A673 (cell line): ENCODE results near the gene FAHD1. TPM values are rescaled to one million over a fixed set of nuclear protein-coding genes. Genes with fewer than 3 reads are reported as not detected.
"Not testable (repeated sequence)": the region's sequence is repeated elsewhere in the genome, so short reads cannot be mapped to it uniquely, and the experiment has no call there.

Source experiments
- BruUV-seq: library from RNA; stranded (reverse); fragments of 400-500 nt; replicated peaks from 2 replicates; lab custom pipeline; 2021; lab: Mats Ljungman, UMichigan
- CTCF ChIA-PET: fragments of 300-600 bp; sonication (Branson Sonifier 250); formaldehyde crosslinking; loops from one replicate; lab custom pipeline; 2022; ENCODE audit warnings: antibody characterized with exemption; lab: Charles Lee
- POLR2A ChIA-PET: fragments of 300-600 bp; sonication (Branson Sonifier 250); formaldehyde crosslinking; loops from one replicate; lab custom pipeline; 2022; ENCODE audit warnings: antibody characterized with exemption; ENCODE audit not compliant: low non-redundant PET; lab: Charles Lee
- DNase-seq: peaks from one replicate; pipeline ENCODE4 v3.0.0-alpha.2; 2015; ENCODE audit warnings: low spot score
- H3K27ac ChIP-seq: fragments of 200-600 bp; sonication (generic); 2 replicates; pipeline ENCODE4 v1.5.1; 2016; ENCODE audit warnings: mixed run types, low read depth, mild to moderate bottlenecking, mixed read lengths, antibody characterized with exemption, low read length; ENCODE audit not compliant: poor library complexity, severe bottlenecking
- H3K27me3 ChIP-seq: fragments of 200-600 bp; sonication (generic); replicated peaks from 2 replicates; pipeline ENCODE4 v1.6.1; 2017; ENCODE audit warnings: mixed run types, low read depth, mild to moderate bottlenecking, mixed read lengths, antibody characterized with exemption, low read length; ENCODE audit not compliant: insufficient read depth, poor library complexity
- H3K36me3 ChIP-seq: fragments of 200-600 bp; sonication (generic); 2 replicates; pipeline ENCODE4 v1.6.1; 2016; ENCODE audit warnings: mixed run types, mild to moderate bottlenecking, mixed read lengths, antibody characterized with exemption, low read length; ENCODE audit not compliant: insufficient read depth, poor library complexity, severe bottlenecking
- H3K4me1 ChIP-seq: fragments of 200-600 bp; sonication (generic); 2 replicates; pipeline ENCODE4 v1.6.1; 2017; ENCODE audit warnings: mixed run types, mild to moderate bottlenecking, mixed read lengths, antibody characterized with exemption, low read length; ENCODE audit not compliant: insufficient read depth, poor library complexity, severe bottlenecking
- H3K4me3 ChIP-seq: fragments of 200-600 bp; sonication (generic); 2 replicates; pipeline ENCODE4 v1.5.1; 2016; ENCODE audit warnings: low read depth, mixed run types, mild to moderate bottlenecking, mixed read lengths, low read length; ENCODE audit not compliant: poor library complexity, severe bottlenecking
- H3K9me3 ChIP-seq: fragments of 200-600 bp; sonication (generic); 2 replicates; pipeline ENCODE4 v1.6.1; 2016; ENCODE audit warnings: mixed run types, low read depth, mild to moderate bottlenecking, mixed read lengths, antibody characterized with exemption, low read length; ENCODE audit not compliant: poor library complexity, severe bottlenecking
- CTCF ChIP-seq: fragments of 300-800, 200-600 bp; sonication (generic); conservative IDR thresholded peaks from 2 replicates; pipeline ENCODE4 v1.5.1; 2017; ENCODE audit warnings: low read depth, mild to moderate bottlenecking, antibody characterized with exemption, low read length, moderate library complexity, mixed read lengths
- EZH2 ChIP-seq: fragments of 200-600 bp; sonication (generic); IDR thresholded peaks from 2 replicates; pipeline ENCODE4 v1.6.1; 2017; ENCODE audit warnings: borderline replicate concordance, low read depth, mild to moderate bottlenecking, mixed read lengths, antibody characterized with exemption, low read length; ENCODE audit not compliant: poor library complexity, severe bottlenecking
- intact Hi-C: fragments of 100-400 bp; cut with micrococcal nuclease; formaldehyde crosslinking; loops from one replicate; pipeline ENCODE4 v1.10.0; 2022; ENCODE audit not compliant: unreplicated experiment
- total RNA-seq: library from RNA; stranded (reverse); gene quantifications from 2 replicates; pipeline ENCODE4 v1.2.3, GENCODE V29; 2021

The FAHD1 gene
- total RNA-seq, 1 experiment from 2014 or later: 19.9 TPM

DNA sequence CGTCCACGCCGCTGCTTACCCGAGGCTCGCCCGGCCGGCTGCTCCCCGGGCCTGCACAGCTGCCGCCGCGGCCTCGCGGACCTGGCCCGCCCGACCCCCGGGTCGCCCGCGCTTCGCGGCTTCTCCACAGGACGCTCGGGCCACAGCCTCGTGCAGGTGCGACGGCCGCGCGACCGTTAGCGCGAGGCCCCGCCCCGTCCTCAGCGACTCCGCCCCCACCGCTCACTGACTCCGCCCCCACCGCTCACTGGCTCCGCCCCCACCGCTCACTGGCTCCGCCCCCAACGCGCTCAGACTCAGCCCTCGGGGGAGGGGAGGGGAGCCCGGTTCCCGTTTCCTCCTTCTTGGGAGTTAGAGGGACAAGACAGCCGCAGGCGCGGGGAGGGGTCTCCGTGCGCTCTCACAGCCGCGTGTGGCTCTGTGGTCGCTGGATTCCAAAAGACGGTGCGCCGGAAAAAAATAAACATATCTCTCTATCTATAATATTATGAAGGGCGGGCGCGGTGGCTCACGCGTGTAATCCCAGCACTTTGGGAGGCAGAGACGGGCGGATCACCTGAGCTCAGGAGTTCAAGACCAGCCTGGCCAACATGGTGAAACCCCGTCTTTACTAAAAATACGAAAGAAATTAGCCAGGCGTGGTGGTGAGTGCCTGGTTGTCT, 45.1 kb downstream of the FAHD1 start, which contains the start of gene MEIOB:
TSS of gene MEIOB (minus strand) at position 191 of the 662 bp plus-strand sequence. CDS start 3,989 bp downstream, outside the sequence.
- no peak within 1 kb of the TSS for H3K27ac ChIP-seq
- BruUV-seq: no TSS peak
- H3K4me1 ChIP-seq: no peaks in the 10 kb centered on the region
- H3K9me3 ChIP-seq: no peaks in the 10 kb centered on the region
- H3K4me3 ChIP-seq: peak within 1 kb of the TSS; percentile 38
- CTCF ChIA-PET: no interaction called here
- peak; percentile 52 for DNase-seq
- H3K36me3 ChIP-seq: no peaks in the 10 kb centered on the region
- POLR2A ChIA-PET: no interaction called here
- H3K27me3 ChIP-seq: peaks cover 13% of the 10 kb centered on the region
- intact Hi-C loops: no loop called here
- TF ChIP-seq EZH2 (no peak), CTCF (no peak)

GRCh38 chr16:1874854-1875253, 47.8 kb downstream of the FAHD1 start:
- Histone ChIP-seq H3K27ac (no peak overlapping the region), H3K4me3 (no peak overlapping the region), H3K4me1 (no peaks in the 10 kb centered on the region), H3K9me3 (no peaks in the 10 kb centered on the region), H3K36me3 (no peaks in the 10 kb centered on the region), H3K27me3 (peaks cover 22% of the 10 kb centered on the region)
- DNase-seq: no peak
- intact Hi-C loops: no loop called here
- ChIA-PET POLR2A (no interaction called here), CTCF (no interaction called here)
- no TSS peak for BruUV-seq
- TF ChIP-seq EZH2 (no peak), CTCF (no peak)

DNA sequence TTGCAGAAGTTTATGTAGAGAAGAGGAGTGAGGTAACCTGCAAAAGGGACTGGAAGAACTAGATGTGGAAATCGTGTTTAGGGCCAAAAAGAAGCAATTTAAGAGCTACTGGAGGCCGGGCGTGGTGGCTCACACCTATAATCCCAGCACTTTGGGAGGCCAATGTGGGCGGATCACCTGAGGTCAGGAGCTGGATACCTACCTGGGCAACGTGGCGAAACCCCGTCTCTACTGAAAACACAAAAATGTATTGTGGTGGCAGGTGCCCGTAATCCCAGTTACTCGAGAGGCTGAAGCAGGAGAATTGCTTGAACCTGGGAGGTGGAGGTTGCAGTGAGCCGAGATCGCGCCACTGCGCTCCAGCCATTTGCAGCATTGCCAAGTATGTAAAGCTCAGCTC, 49.1 kb downstream of the FAHD1 start:
- intact Hi-C loops, BruUV-seq: not testable (repeated sequence)
- peaks cover 23% of the 10 kb centered on the region for H3K27me3 ChIP-seq

More for the DNA sequence above, 49.1 kb downstream of the FAHD1 start:
- not testable (repeated sequence) for H3K36me3 ChIP-seq, H3K27ac ChIP-seq, H3K4me3 ChIP-seq, DNase-seq, H3K9me3 ChIP-seq, H3K4me1 ChIP-seq
- ChIA-PET POLR2A (interaction anchor here (0.7 kb wide), 1 partner anchor 319 kb away, joined by 4 read pairs; no protein-coding TSS in a partner anchor), CTCF (interaction anchor here (0.6 kb wide), 2 partner anchors 265 to 344 kb away, joined by 3 read pairs; no protein-coding TSS in a partner anchor)
